KBM-7 (cell line): Measurements from ENCODE around the gene KPRP.

Experiments used
- DNase-seq: peaks from one replicate; pipeline ENCODE4 v3.0.0-alpha.2; 2015
- in situ Hi-C: fragments of 300-500 bp; cut with MboI; formaldehyde crosslinking; loops from 2 replicates; pipeline ENCODE4 v1.14.3; 2020; ENCODE audit warnings: low sequenced_read_pairs, low pct_unique_long_range_greater_than_20kb, mixed read lengths

KPRP gene

GRCh38 chr1:152768847-152769533, 11.2 kb downstream of the KPRP start:
- in situ Hi-C loops, result no loop called here
- DNase-seq, result no peak

DNA sequence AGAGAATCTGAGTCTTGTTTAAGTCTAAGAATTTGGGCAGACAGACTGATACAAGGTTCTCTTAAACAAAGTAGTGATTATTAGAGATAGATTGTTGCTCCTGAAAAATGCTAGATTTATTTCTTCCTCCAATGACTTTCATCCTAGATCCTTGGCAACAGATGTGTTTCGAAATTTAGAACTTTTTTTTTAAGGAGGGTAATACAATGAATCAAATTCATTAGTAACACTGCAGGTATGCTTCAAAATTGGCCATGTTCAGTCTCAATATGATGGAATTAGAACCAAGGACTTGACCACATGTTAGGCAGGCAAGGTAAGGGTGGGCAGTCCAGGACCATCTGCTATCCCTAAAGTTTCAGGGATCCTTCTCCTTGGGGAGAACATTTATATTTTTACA, 12.6 kb downstream of the KPRP start:
- no peak for DNase-seq
- in situ Hi-C loops, result no loop called here

GRCh38 chr1:152774875-152775274, 17.1 kb downstream of the KPRP start, which contains the start of gene LCE1F:
TSS of gene LCE1F (plus strand) at chr1:152775140. CDS start at chr1:152776372, 1,232 bp downstream.
- in situ Hi-C loops, result no loop called here
- no peak for DNase-seq

GRCh38 chr1:152776361-152776760, 18.5 kb downstream of the KPRP start:
- in situ Hi-C loops, result no loop called here
- DNase-seq, result no peak

DNA sequence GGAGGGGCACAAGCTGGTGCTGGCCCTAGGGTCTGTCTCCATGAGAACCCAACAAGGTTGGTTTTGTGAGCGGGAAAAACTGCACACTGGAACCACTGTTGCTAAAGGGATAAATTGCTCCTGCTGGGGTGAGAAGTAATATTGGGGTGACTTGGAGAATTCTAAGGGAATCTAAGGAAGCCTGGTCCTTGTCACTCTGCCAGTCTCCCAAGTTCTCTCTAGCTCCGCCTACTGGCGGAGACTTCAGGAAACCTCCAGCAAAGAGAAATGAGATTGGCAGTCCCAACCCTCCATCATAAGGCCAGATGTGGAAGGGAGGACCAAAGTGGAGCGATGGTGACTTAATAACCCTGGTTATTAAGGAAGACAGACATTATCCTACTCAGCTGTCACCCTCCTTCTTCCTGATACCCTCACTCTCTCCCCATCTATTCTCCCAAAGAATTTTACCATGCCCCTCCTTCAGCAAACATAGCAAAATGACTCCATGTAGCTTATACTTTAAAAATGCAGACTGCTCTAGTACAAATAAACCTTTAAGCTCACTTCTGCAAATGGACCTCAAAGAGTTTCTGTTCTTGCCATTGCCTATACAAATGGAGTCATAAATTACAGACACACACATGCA, 19.8 kb downstream of the KPRP start:
- in situ Hi-C loops, result no loop called here
- DNase-seq, result peak; percentile 32

- no peak for DNase-seq
- in situ Hi-C loops, result no loop called here
Observed at GRCh38 chr1:152783095-152783494, 25.3 kb downstream of the KPRP start.

DNA sequence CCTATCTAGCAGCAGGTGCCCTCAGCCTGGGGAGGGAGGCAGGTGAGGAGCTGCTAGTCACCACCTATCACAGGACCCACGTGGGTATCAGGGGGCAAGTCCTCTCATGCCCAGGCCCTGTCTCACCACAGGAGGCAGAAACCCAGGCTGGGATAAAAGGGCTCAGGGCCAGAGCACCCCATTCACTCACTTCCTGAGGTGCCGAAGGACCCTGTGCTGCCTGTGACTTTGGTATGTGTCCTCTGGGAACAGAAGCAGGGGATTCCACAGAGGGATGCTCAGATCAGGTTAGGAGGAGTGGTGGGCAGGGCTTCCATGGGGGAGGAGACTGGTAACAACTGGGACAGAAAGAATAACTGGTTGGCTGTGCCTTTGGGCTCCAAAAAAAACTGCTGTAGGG, 28.3 kb downstream of the KPRP start, which contains the start of gene LCE1E:
Gene LCE1E (plus strand): TSS at position 181 of the 400 bp plus-strand sequence. CDS start 1,043 bp downstream, outside the sequence.
- in situ Hi-C loops, result no loop called here
- no peak for DNase-seq

GRCh38 chr1:152795686-152796085, 37.9 kb downstream of the KPRP start:
- in situ Hi-C loops, result no loop called here
- no peak for DNase-seq

DNA sequence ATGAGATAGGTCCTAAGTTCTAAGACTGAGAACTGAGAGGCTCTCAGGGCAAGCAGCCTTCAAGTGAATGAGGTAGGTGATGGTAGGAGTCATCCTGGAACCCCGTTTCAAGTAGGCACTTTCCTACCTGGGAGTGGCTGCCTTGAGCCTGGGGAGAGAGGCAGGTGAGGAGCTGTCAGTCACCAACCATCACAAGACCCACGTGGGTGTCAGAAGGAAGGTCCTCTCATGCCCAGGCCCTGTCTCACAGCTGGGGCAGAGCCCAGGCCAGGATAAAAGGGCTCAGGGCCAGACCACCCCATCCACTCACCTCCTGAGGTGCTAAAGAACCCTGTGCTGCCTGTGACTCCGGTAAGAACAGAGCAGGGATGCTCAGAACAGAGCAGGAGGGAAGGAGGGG, 38.6 kb downstream of the KPRP start, which contains the start of gene LCE1D:
Gene LCE1D (plus strand): TSS at position 301 of the 400 bp plus-strand sequence. CDS start 1,074 bp downstream, outside the sequence.
- in situ Hi-C loops, result no loop called here
- DNase-seq, result no peak

DNA sequence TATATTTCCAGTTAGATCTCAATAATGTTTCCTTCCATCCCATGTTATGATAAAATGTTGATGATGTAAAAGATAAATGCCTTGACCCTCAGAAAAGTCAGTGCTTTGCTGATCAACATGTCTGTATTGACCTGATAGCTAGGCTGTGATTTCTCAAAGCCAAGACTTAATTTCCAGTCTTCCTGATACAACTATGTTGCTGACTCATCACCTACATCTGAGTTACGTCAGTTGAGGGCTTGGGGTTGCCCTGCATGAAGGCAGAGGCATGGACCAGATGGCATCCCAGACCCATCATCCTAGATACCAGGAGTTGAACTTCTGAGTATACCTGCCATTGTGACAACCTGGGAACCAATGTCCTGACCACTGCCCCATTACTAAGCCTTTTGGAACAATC, 43.5 kb downstream of the KPRP start:
- no peak for DNase-seq
- in situ Hi-C loops, result no loop called here

GRCh38 chr1:152806576-152806975, 48.8 kb downstream of the KPRP start, which contains the start of gene LCE1C:
TSS of gene LCE1C (minus strand) at chr1:152806651. CDS start at chr1:152805478, 1,173 bp downstream.
- in situ Hi-C loops, result no loop called here
- no peak for DNase-seq

GRCh38 chr1:152811050-152811449, 53.2 kb downstream of the KPRP start:
- in situ Hi-C loops, result no loop called here
- DNase-seq, result no peak
